Measurements from ENCODE around the gene MLKL.
"Not testable (repeated sequence)": the region's sequence is repeated elsewhere in the genome, so short reads cannot be mapped to it uniquely, and the experiment has no call there.

The MLKL gene

GRCh38 chr16:74731853-74732477, 31.3 kb upstream of the MLKL start:
- no peak for DNase-seq

- DNase-seq: no peak
Measured at GRCh38 chr16:74729783-74730683, 29.4 kb upstream of the MLKL start.

GRCh38 chr16:74727903-74728302, 27.2 kb upstream of the MLKL start:
- DNase-seq: no peak

GRCh38 chr16:74726716-74727115, 26.1 kb upstream of the MLKL start:
- peak; percentile 77 for DNase-seq

- no peak for DNase-seq
Measured at GRCh38 chr16:74725651-74726455, 25.2 kb upstream of the MLKL start.

- DNase-seq: no peak
Measured at GRCh38 chr16:74724820-74725549, 24.3 kb upstream of the MLKL start.

- no peak for DNase-seq
Measured at GRCh38 chr16:74723256-74723655, 22.6 kb upstream of the MLKL start.

- not testable (repeated sequence) for DNase-seq
Measured at GRCh38 chr16:74722156-74722555, 21.5 kb upstream of the MLKL start.

- DNase-seq: no peak
Measured at GRCh38 chr16:74721716-74722115, 21.1 kb upstream of the MLKL start.

- peak; percentile 41 for DNase-seq
Measured at GRCh38 chr16:74720579-74720978, 19.9 kb upstream of the MLKL start.

- DNase-seq: no peak
Measured at GRCh38 chr16:74718741-74719610, 18.3 kb upstream of the MLKL start.

GRCh38 chr16:74718140-74718539, 17.5 kb upstream of the MLKL start:
- DNase-seq: no peak

GRCh38 chr16:74717367-74717766, 16.7 kb upstream of the MLKL start:
- DNase-seq: no peak

- no peak for DNase-seq
Measured at GRCh38 chr16:74716355-74716754, 15.7 kb upstream of the MLKL start.

- DNase-seq: no peak
Measured at GRCh38 chr16:74713876-74714275, 13.2 kb upstream of the MLKL start.

GRCh38 chr16:74713325-74713724, 12.7 kb upstream of the MLKL start:
- no peak for DNase-seq

GRCh38 chr16:74711938-74712337, 11.3 kb upstream of the MLKL start:
- no peak for DNase-seq

GRCh38 chr16:74710401-74710800, 9.7 kb upstream of the MLKL start:
- DNase-seq: no peak

GRCh38 chr16:74709441-74709877, 8.8 kb upstream of the MLKL start:
- DNase-seq: peak; percentile 87

- DNase-seq: peak; percentile 66
Measured at GRCh38 chr16:74700116-74700437, 585 bp downstream of the MLKL start.

GRCh38 chr16:74699666-74700065, 996 bp downstream of the MLKL start:
- no peak for DNase-seq

GRCh38 chr16:74698222-74698621, 2.4 kb downstream of the MLKL start:
- peak; percentile 78 for DNase-seq
